H9 (cell line): ENCODE results near the gene CUL2. TPM values are rescaled to one million over a fixed set of nuclear protein-coding genes. Genes with fewer than 3 reads are reported as not detected.

Source experiments
- DNase-seq: peaks from one replicate; pipeline ENCODE4 v3.0.0-alpha.2; 2017
- H2AFZ ChIP-seq: one replicate; pipeline ENCODE4 v1.6.1; 2013; ENCODE audit warnings: mild to moderate bottlenecking, low read length, control low read depth, moderate library complexity
- H2AK5ac ChIP-seq: 2 replicates; pipeline ENCODE4 v1.6.1; 2013; ENCODE audit warnings: low read length, control low read depth, mixed read lengths; ENCODE audit not compliant: insufficient read length
- H2BK120ac ChIP-seq: one replicate; pipeline ENCODE4 v1.6.1; 2013; ENCODE audit warnings: low read depth, mild to moderate bottlenecking, low read length, control low read depth, inconsistent platforms; ENCODE audit not compliant: poor library complexity, severe bottlenecking
- H2BK12ac ChIP-seq: 2 replicates; pipeline ENCODE4 v1.6.1; 2013; ENCODE audit warnings: low read length, control low read depth, mixed read lengths, low read depth; ENCODE audit not compliant: insufficient read length
- H2BK15ac ChIP-seq: 2 replicates; pipeline ENCODE4 v1.6.1; 2013; ENCODE audit warnings: low read depth, low read length, control low read depth
- H2BK20ac ChIP-seq: one replicate; pipeline ENCODE4 v1.6.1; 2013; ENCODE audit warnings: low read depth, mild to moderate bottlenecking, low read length, control low read depth, inconsistent platforms; ENCODE audit not compliant: poor library complexity, severe bottlenecking
- H2BK5ac ChIP-seq: 2 replicates; pipeline ENCODE4 v1.6.1; 2013; ENCODE audit warnings: low read length, control low read depth, mixed read lengths; ENCODE audit not compliant: insufficient read length
- H3K14ac ChIP-seq: 2 replicates; pipeline ENCODE4 v1.6.1; 2013; ENCODE audit warnings: low read length, control low read depth; ENCODE audit not compliant: insufficient read depth
- H3K18ac ChIP-seq: 2 replicates; pipeline ENCODE4 v1.6.1; 2013; ENCODE audit warnings: low read depth, mild to moderate bottlenecking, mixed read lengths, low read length, control low read depth; ENCODE audit not compliant: insufficient read length
- H3K23ac ChIP-seq: 2 replicates; pipeline ENCODE4 v1.6.1; 2013; ENCODE audit warnings: low read length, control low read depth, mixed read lengths, low read depth; ENCODE audit not compliant: insufficient read length
- H3K23me2 ChIP-seq: 2 replicates; pipeline ENCODE4 v1.6.1; 2013; ENCODE audit warnings: low read depth, mild to moderate bottlenecking, mixed read lengths, low read length, control low read depth; ENCODE audit not compliant: insufficient read length, poor library complexity, severe bottlenecking
- H3K27ac ChIP-seq: 2 replicates; pipeline ENCODE4 v1.5.1; 2013; ENCODE audit warnings: low read length, control low read depth, mixed read lengths, low read depth; ENCODE audit not compliant: insufficient read length
- H3K27me3 ChIP-seq: 2 replicates; pipeline ENCODE4 v1.6.1; 2013; ENCODE audit warnings: low read length, control low read depth, inconsistent platforms; ENCODE audit not compliant: insufficient read depth
- H3K4ac ChIP-seq: 2 replicates; pipeline ENCODE4 v1.6.1; 2013; ENCODE audit warnings: low read depth, mild to moderate bottlenecking, control low read depth, inconsistent platforms, low read length, moderate library complexity
- H3K4me1 ChIP-seq: 2 replicates; pipeline ENCODE4 v1.6.1; 2013; ENCODE audit warnings: low read length, control low read depth, inconsistent platforms; ENCODE audit not compliant: insufficient read depth
- H3K4me2 ChIP-seq: 2 replicates; pipeline ENCODE4 v1.6.1; 2013; ENCODE audit warnings: low read length, control low read depth, mixed read lengths; ENCODE audit not compliant: insufficient read length, insufficient read depth
- H3K56ac ChIP-seq: 2 replicates; pipeline ENCODE4 v1.6.1; 2013; ENCODE audit warnings: low read depth, mild to moderate bottlenecking, mixed read lengths, low read length, control low read depth; ENCODE audit not compliant: insufficient read length
- H3K79me1 ChIP-seq: 2 replicates; pipeline ENCODE4 v1.6.1; 2013; ENCODE audit warnings: low read depth, mild to moderate bottlenecking, moderate library complexity, low read length, control low read depth, inconsistent platforms; ENCODE audit not compliant: insufficient read depth, poor library complexity, severe bottlenecking
- H3K79me2 ChIP-seq: 2 replicates; pipeline ENCODE4 v1.6.1; 2013; ENCODE audit warnings: low read length, control low read depth, inconsistent platforms; ENCODE audit not compliant: insufficient read depth
- H3K9ac ChIP-seq: 2 replicates; pipeline ENCODE4 v1.6.1; 2013; ENCODE audit warnings: low read length, control low read depth, mixed read lengths; ENCODE audit not compliant: insufficient read length; ENCODE audit errors: extremely low read depth
- H3K9me3 ChIP-seq: one replicate; pipeline ENCODE4 v1.6.1; 2013; ENCODE audit warnings: low read depth, low read length, inconsistent platforms; ENCODE audit not compliant: control insufficient read depth
- H3T11ph ChIP-seq: one replicate; pipeline ENCODE4 v1.6.1; 2013; ENCODE audit warnings: mild to moderate bottlenecking, low read length, control low read depth, inconsistent platforms
- H4K20me1 ChIP-seq: one replicate; pipeline ENCODE4 v1.6.1; 2013; ENCODE audit not compliant: control insufficient read depth, insufficient read length, insufficient read depth
- H4K5ac ChIP-seq: 2 replicates; pipeline ENCODE4 v1.6.1; 2013; ENCODE audit warnings: low read depth, mild to moderate bottlenecking, mixed read lengths, low read length, control low read depth; ENCODE audit not compliant: insufficient read length
- H4K8ac ChIP-seq: replicated peaks from 2 replicates; pipeline ENCODE4 v1.6.1; 2013; ENCODE audit warnings: low read length, control low read depth, mixed read lengths, low read depth; ENCODE audit not compliant: insufficient read length
- H4K91ac ChIP-seq: 2 replicates; pipeline ENCODE4 v1.6.1; 2013; ENCODE audit warnings: low read depth, mild to moderate bottlenecking, moderate library complexity, mixed read lengths, low read length, control low read depth; ENCODE audit not compliant: insufficient read length
- H3K27ac Mint-ChIP-seq, 3 experiments: 2 replicates in 2 of 3; 3 replicates in 1 of 3; pipeline ENCODE4 v1.8.0; 2020 to 2021; ENCODE audit warnings: mixed read lengths in 3 of 3, mild to moderate bottlenecking in 1 of 3, moderate library complexity in 1 of 3
- H3K27me3 Mint-ChIP-seq: 2 replicates; pipeline ENCODE4 v1.8.0; 2021; ENCODE audit warnings: low read depth, mild to moderate bottlenecking, moderate library complexity, mixed read lengths
- H3K36me3 Mint-ChIP-seq, 3 experiments: 2 replicates in 2 of 3; 3 replicates in 1 of 3; pipeline ENCODE4 v1.8.0; 2020 to 2021; ENCODE audit warnings: low read depth in 3 of 3, mixed read lengths in 3 of 3; ENCODE audit not compliant: insufficient read depth in 1 of 3
- H3K4me1 Mint-ChIP-seq, 2 experiments: 2 replicates each; pipeline ENCODE4 v1.8.0; 2020; ENCODE audit warnings: mixed read lengths in 2 of 2
- H3K4me3 Mint-ChIP-seq, 2 experiments: 2 replicates in 1 of 2; 3 replicates in 1 of 2; pipeline ENCODE4 v1.8.0; 2020 to 2021; ENCODE audit warnings: mild to moderate bottlenecking in 2 of 2, mixed read lengths in 2 of 2, moderate library complexity in 1 of 2
- H3K9me3 Mint-ChIP-seq, 2 experiments: 2 replicates in 1 of 2; 3 replicates in 1 of 2; pipeline ENCODE4 v1.8.0; 2020; ENCODE audit warnings: mild to moderate bottlenecking in 2 of 2, mixed read lengths in 2 of 2, moderate library complexity in 1 of 2
- CTCF ChIP-seq: fragments of 200-600 bp; sonication (generic); conservative IDR thresholded peaks from 3 replicates; pipeline ENCODE4 v1.8.0; 2021; ENCODE audit warnings: antibody characterized with exemption, mild to moderate bottlenecking
- WGBS: extraction: QIAGEN DNeasy Blood & Tissue Kit; methylation state at CpG from one replicate; pipeline ENCODE4 v1.1.7; 2013; ENCODE audit warnings: missing lambda C conversion rate, low lambda C conversion rate, mixed read lengths; ENCODE audit not compliant: insufficient read length; ENCODE audit errors: extremely low coverage; 5-methylcytosine and 5-hydroxymethylcytosine counted together
- total RNA-seq: library from RNA; stranded (reverse); gene quantifications from 2 replicates; pipeline ENCODE4 v1.2.1, GENCODE V29; 2021

The CUL2 gene
- total RNA-seq, 1 experiment from 2014 or later = 43.3 TPM

DNA sequence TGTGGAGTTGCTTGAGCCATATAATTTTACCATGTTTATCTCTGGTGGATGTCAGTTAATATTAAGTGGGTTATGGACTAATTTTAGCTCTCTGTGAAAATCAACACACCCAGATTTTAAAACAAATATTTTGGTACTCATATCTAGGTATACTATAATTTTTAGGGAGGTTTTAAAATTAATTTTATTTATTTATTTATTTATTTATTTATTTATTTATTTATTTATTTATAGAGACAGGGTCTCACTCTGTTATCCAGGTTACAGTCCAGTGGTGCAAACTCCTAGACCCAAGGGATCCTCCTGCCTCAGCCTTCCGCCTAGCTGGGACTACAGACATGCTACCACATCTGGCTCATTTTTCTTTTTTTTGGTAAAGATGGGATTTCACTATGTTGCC is 29.2 kb upstream of the CUL2 start:
- Mint-ChIP-seq H3K4me3 (no peak overlapping the region), H3K36me3 (no peaks in the 10 kb centered on the region), H3K9me3 (no peaks in the 10 kb centered on the region), H3K4me1 (no peaks in the 10 kb centered on the region), H3K27me3 (no peaks in the 10 kb centered on the region), H3K27ac (no peak overlapping the region)
- H2BK15ac ChIP-seq = no peak overlapping the region
- no peak overlapping the region for H3K14ac ChIP-seq
- H4K5ac ChIP-seq = no peak overlapping the region
- H4K91ac ChIP-seq = no peak overlapping the region
- no peaks in the 10 kb centered on the region for H3K23me2 ChIP-seq
- no peak overlapping the region for H3T11ph ChIP-seq
- no peak overlapping the region for H3K23ac ChIP-seq
- no peaks in the 10 kb centered on the region for H3K79me1 ChIP-seq
- H2AK5ac ChIP-seq = no peak overlapping the region
- no peak overlapping the region for H2BK5ac ChIP-seq
- no peaks in the 10 kb centered on the region for H3K4me1 ChIP-seq
- no peak overlapping the region for H3K27ac ChIP-seq
- no peak overlapping the region for H3K4me2 ChIP-seq
- H3K56ac ChIP-seq = no peak overlapping the region
- no peak overlapping the region for H2BK120ac ChIP-seq
- no peak overlapping the region for H2BK20ac ChIP-seq
- no CpG with 5 or more reads among the region's 1 CpG for WGBS
- H2BK12ac ChIP-seq = no peak overlapping the region
- no peaks in the 10 kb centered on the region for H3K9me3 ChIP-seq
- H4K8ac ChIP-seq = no peak overlapping the region
- no peaks in the 10 kb centered on the region for H4K20me1 ChIP-seq
- no peak overlapping the region for H3K4ac ChIP-seq
- TF ChIP-seq CTCF = no peak
- H2AFZ ChIP-seq = no peak overlapping the region
- 0 out of 2 replicates have a peak, but pooled peaks cover 1% of the 10 kb centered on the region for H3K79me2 ChIP-seq
- no peaks in the 10 kb centered on the region for H3K27me3 ChIP-seq
- DNase-seq = no peak
- H3K18ac ChIP-seq = no peak overlapping the region
- no peak overlapping the region for H3K9ac ChIP-seq
